Measurements from ENCODE around the gene APH1B.

DNA sequence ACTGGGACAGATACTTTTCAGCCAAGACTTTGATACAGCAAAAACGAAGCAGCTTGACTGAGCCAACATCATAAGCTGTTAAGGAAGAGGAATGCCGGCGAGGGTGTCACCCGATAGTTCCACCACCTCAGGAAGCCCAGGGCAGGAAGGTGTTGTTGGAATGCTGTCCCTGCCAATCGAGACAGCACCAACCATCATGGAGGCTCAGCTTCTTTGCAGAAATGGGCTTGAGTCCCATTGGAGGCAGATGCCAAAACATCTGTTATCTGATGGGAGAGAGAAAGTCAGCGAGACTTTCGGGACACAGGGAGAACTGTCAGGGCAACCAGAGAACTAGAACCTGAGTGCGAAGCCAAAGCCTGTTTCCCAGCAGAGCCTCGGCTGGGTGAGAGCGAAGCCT is 53.5 kb downstream of the APH1B start:
- TF ChIP-seq CTCF (IDR thresholded peaks at IDR 0.05), result no peak
- TF ChIP-seq POLR2A (IDR thresholded peaks at IDR 0.05), result no peak

Measured in transverse colon (tissue), 3 donors.